HG03196 (cell line): ENCODE results near the gene INTS3.
A peak's percentile ranks its signal among the peaks of the same experiment; 100 is the strongest.
"Not testable (repeated sequence)": the region's sequence is repeated elsewhere in the genome, so short reads cannot be mapped to it uniquely, and the experiment has no call there.

Experiments used
- ATAC-seq: cut with Tn5 transposase; IDR thresholded peaks from one replicate; pipeline ENCODE4 v1.9.1; 2021; ENCODE audit not compliant: unreplicated experiment

INTS3 gene

DNA sequence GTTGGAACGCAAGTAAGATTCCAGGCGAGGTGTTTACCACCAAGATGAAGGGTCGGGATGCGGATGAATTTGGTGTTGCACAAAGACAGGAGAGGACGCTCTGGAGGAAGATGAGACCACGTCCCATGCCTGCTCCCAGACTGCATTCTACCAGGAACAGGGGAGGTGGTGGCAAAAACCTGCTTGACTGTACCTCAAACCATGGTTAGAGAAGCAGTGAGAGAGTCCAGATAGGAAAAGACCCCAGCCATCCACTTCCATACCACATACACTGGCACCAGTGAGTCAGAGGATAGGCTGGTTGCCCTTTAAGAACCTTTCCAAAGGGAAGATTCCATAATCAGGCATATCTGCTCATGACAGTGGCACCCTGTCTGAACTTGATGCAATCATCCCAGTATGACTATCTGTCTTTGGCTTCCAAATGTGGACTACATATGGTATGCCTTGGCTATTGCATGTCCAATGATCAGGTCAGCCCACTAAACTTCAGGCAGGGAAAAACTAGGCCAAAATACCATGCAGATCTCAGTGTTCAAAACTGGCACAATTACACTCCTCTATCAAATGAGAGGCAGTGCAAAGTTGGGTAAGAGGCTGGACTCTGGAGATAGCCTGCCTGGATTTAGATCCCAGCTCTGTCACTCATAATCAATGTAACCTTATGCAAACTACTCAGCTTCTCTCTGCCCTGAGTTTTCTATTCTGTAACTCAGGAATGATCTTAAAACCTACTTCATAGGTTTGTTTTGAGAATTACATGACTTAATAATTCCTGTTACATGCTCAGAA lies 28.7 kb upstream of the INTS3 start:
- no peak for ATAC-seq

DNA sequence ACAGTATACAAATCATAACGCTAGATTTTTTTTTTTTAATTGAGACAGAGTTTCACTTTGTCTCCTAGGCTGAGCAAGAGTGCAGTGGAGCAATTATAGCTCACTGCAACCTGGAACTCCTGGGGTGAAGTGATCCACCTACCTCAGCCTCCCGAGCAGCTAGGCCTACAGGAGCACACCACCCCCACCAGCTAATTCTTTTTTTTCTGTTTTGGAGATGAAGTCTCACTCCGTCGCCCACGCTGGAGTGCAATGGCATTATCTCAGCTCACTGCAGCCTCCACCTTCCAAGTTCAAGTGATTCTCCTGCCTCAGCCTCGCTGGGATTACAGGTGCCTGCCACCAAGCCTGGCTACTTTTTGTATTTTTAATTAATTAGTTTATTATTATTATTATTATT lies 28.1 kb upstream of the INTS3 start:
- no peak for ATAC-seq

DNA sequence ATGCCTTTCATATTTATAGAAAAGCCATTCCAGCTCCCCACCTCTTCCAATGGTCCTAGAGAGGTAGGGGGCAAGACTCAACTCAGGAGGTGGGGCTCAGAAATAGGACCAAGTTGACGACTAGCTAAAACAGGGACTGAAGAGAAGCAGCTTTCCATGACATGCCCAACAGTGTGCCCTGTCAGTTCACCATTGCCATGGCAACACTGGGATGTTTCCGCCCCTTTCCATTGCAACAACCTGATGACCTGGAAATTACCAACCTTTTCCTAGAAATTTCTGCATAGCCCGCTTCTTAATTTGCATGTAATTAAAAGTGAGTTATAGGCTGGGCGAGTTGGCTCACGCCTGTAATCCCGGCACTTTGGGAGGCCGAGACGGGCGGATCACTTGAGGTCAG lies 22.4 kb upstream of the INTS3 start:
- ATAC-seq = no peak

DNA sequence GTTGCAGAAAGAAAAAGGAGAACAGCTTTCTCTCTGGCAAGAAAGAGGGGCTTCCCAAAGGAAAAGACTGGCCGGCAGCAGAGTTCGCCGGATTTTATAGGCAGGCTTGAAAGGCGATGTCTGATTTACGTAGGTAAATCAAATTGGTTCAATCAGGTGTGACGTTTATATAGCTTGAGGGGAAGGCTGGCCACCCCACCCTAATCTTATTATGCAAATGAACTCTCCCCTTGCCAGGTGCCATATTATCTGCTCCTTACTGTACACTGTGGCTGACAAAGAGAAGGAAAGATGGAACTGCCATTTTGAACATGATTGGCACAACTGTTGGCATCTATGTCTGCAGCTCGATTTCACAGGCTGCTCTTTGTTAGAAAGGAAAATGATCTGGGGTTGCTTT lies 16.8 kb upstream of the INTS3 start:
- ATAC-seq = no peak

DNA sequence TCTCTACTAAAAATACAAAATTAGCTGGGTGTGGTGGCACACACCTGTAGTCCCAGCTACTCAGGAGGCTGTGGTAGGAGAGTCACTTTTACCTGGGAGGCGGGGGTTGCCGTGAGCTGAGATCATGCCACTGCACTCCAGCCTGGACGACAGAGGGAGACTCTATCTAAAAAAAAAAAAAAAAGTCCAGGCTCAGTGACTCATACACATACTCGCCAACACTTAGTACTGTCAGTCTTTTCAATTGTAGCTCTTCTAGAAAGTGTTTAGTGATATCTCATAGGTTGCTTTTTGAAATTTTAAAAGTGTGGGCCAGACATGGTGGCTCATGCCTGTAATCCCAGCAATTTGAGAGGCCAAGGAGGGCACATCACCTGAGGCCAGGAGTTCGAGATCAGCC lies 11.6 kb upstream of the INTS3 start:
- ATAC-seq = not testable (repeated sequence)

DNA sequence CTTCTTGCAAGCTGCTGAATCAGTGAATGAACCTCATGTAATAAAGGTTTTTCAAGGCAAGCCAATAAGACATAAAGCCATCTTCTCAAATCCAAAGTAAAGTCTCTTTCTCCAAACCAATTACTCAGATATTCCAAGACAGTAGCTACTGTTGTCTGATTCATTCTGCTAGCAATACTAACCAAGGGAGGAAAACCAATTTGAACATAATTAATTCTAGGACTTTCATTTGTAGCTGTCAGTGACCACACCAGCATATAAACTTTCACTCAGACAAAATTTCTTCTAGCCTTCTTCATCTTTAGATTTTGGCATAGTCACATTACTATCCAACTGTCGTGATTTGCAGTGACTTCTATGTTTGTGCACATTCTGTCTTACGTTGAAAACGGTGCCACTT lies 10.5 kb upstream of the INTS3 start:
- no peak for ATAC-seq

DNA sequence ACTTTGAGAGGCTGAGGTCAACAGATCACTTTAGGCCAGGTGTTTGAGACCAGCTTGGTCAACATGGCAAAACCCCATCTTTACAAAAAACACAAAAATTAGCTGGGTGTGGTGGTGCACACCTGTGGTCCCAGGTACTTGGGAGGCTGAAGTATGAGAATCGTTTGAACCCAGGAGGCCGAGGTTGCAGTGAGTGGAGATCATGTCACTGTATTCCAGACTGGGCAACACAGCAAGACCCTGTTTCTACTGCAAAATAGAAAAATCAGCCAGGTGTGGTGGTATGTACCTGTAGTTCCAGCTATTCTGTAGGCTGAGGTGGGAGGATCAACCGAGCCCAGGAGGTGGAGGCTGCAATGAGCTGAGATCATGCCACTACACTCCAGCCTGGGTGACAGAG lies 4.2 kb upstream of the INTS3 start:
- ATAC-seq = no peak

DNA sequence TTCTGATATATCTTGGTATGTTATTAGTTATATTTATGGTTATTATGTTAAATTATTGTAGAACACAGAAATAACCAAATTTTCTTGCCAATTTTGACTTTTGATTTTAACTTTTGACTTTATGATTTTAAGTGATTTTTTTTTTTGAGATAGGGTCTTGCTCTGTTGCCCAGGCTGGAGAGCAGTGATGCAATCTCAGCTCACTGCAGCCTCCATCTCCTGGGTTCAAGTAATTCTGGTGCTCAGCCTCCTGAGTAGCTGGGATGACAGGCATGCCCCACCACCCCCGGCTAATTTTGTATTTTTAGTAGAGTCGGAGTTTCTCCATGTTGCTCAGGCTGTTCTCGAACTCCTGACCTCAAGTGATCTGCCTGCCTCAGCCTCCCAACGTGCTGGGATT lies 3.2 kb upstream of the INTS3 start:
- not testable (repeated sequence) for ATAC-seq

DNA sequence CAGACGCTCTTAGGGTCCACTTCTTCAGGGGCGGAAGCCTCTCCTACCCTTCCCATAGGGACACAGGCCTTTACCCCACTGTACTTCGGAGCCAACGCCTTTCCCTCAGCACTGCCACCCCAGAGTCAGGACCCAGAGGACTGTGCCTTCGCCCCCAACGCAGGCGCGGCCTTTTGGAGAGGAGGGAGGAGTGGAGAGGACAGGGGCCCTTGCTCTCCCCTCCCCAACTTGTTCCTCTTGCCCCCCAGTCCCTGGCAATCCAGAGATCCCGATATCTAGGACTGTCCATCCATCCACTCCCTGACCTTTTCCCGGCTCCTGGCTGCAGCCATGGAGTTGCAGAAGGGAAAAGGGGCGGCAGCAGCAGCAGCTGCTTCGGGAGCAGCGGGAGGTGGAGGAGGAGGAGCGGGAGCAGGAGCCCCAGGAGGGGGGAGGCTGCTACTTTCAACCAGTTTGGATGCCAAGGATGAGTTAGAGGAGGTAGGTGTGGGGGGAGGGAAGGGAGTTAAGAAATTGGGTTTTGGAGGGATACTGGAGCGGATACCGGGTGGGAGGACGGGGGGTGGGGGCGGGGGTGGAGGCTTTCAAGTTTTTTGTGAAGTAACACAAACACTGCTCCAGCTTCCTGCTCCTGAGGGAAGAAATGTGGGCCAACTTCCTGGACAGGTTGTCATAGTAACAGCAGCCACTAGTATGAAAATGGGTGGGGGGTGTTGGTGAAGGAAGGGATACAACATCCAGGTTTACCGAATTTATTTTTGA lies 636 bp downstream of the INTS3 start:
- ATAC-seq = no peak

DNA sequence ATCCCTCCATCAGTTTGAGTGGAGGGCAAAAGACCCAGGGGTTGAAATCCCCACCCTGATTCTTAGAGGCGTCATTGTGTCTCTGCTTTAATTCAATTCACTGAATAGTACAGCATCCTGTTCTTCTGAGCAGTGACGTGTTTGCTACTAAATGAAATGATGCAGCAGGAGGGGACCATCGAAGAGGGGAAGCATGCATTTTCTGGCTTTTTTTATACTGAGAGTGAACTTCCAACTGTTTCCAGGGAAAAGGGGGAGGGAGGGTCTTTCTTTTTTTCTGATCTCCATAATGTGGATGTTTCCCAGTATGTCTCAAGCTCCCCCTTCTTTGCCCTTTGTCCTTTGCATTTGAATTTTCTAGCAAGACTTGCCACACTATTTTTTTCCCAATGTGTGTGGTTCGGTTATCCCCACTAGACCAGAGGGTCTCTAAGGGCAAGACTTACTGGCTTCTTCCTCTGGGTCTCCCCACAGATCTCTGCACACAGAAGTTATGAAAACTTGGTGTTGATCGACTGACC lies 2.7 kb downstream of the INTS3 start:
- no peak for ATAC-seq

DNA sequence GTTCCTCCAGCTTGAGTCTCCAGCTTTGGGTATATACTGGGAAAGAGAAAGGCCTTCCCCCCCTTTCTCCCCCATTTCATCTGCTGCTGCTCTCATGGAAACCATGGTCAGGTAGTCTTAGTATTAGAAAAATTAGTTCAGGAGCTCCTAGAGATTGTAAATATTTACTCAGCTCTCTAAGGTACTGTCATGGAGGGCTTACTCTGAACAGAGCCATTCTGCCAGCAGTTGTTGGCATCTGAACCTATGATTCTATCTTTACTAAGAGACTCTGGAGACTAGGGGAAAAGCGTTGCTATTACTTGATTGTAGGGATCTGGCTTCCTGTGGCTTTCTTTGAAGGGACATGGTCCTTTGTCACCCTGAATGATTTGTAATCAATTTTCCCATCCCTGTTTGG lies 6.1 kb downstream of the INTS3 start:
- ATAC-seq = no peak

DNA sequence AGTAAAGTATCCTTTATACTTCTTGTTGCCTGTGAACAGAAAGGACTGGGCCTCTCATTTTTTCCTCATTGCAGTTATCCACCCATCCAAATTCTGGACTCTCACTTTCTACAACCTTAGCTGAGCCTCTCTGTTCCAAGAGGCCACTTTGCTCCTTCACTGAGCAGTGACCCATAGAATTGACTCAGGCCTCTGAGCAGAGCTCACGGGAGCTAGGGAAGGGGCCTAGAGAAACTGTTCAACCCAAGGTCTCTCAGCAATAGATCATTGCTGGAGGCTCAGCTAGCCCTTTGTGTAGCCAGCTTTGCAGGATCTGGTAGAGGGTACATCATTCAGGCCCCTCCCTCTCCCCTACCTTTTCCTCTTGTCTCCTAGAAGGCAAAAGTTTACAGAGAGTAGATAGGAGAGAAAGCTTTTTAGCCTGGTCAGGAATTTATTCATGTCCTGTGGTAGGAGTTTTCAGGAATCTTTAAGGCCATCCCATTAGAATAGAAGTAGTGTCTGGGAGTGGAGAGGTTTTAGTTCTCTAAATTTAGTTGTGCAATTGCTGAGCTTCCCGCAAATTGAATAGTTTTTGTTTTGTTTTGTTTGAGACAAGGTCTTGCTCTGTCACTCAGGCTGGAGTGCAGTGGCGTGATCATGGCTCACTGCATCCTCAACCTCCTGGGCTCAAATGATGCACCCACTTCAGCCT lies 6.7 kb downstream of the INTS3 start:
- ATAC-seq = peak; percentile 37

DNA sequence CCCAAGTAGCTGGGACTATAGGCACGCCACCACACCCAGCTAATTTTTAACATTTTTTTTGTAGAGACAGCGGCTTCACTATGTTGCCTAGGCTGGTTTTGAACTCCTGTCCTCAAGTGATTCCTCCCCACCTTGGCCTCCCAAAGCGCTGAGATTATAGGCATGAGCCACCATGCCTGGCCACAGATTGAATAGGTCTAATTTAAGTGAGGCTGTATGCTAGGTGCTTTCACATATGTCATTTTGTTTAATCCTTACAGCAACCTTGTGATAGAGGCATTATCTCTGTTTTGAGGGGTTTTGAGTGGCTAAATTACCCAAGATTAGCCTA lies 7.2 kb downstream of the INTS3 start:
- ATAC-seq = no peak

DNA sequence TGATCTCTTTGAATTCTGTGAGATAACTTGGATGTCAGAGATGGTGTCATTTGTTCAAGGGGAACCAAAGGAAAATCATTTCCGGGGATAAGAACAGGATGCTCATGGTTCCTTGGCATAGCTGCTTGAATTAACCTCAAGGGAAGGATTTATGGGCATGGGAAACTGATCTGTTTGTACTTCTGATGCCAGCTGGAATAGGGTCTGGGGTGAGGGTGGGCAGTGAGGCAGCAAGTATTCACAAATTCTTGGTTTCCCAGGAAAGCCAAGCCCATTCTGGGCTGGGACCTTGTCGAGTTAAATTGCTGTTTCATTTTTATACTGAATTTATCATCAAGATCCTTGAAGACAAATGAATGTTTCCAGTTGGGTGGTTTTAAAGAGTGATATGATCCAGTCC lies 14.1 kb downstream of the INTS3 start:
- no peak for ATAC-seq

DNA sequence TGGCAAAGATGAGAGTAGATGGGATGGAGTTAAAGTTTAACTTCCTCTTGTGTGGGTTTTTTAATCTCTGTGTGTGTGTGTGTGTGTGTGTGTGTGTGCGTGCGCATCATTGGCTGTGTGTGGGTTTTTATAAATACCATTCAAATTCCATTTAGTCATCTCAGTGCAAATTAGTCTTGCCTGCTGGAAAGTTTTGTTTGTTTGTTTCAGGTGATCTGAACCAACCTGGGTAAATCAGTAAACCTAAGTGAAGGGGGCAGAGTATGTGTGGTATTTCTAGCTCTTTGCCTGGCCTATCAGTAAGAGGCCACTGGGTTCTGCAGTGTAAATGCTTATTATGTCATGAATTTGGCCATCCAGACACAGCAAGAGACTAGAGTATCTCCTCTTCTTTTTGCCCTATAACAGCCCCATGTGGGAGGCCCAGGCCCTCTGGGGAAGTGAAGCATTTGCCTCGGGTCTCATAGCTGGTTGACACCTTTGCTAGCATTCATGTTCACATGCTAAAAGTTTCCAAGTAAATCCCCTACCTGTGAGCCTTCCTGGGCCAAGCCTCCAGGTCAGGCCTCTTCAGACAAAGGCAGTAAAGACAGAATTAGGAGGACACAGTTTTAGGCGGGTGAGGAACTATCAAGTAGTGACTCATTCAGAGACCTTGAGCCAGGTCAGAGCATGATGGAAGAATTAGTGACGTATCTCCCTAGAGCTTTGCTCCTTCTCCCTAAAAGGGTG lies 14.7 kb downstream of the INTS3 start:
- ATAC-seq = peak; percentile 83

DNA sequence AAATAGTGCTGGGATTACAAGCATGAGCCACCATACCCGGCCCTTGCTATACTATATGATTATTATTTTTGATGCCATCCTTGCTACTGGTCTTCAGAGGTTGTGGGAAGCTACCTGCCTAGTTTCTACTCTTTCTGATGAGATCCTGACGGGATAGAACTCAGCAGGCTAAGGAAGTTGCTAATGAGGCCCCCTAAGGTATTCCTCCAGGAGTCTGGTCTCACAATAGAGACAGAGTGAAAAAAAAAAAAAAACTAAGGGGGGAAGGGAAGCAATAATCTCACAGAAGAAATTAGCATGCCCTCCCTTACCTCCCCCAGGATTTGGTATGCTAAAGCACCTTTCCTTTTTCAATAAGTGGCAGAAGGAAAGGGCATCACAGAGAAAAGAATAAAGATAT lies 17.6 kb downstream of the INTS3 start:
- ATAC-seq = no peak

DNA sequence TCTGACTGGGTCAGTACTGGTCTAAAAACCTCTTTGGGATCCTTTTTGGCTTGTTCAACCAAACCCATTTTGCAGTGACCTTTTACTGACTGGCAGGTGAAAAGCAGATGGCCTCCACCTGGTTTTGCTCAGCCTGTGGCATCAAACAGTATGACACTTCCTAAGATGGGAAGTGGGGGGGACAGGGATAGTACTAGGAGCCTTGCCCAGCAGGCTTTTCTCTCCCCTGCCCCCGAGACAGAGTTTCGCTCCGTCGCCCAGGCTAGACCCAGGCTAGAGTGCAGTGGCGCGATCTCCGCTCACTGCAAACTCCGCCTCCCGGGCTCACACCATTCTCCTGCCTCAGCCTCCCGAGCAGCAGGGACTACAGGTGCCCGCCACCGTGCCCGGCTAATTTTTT lies 18.3 kb downstream of the INTS3 start:
- no peak for ATAC-seq

DNA sequence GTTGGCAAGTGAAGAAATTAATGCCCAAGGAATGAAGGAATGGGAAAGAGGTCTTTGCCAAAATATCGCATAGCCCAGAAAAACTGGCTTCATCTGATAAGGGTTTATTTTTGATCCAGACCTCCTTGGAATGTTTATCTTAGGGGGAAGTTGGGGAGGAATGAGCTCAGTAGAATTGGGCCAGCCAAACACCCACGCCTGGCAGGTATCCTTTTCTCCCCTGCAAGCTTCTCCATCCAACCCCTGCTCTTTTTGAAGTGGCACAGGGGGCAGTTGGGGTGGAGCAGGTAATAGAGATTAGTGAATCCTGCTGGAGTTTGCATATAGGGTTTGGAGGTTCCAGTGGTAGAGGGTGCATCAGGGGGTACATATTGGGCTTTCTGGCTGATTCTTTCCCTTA lies 21.1 kb downstream of the INTS3 start:
- no peak for ATAC-seq

DNA sequence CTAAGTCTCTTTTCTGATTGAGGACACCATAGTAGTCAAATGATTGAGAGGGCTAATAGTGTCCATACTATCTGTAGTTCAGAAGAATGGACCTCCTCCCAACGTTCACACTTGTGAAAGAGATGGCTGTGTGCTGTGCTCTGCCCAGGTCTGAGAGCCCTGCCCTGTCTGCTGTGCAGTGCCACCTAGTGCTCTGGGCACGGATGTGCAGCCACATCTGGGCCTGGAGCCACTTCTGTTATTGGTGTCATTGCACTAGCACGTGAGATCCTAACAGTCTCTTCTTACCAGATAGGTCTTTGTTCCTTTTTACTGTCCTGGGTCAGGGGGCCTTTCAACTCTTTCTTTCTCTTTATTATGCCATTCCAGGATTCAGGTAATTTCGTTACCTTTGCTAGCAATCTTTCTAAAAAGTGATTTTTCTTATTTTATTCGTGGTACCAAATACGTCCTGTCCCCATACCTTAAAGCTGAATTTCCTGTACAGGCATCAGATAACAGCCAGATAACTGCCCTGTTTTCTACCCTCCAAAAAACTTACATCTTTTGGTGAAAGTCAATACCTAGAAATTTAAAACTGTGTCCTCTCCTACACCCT lies 21.7 kb downstream of the INTS3 start:
- ATAC-seq = peak; percentile 74

DNA sequence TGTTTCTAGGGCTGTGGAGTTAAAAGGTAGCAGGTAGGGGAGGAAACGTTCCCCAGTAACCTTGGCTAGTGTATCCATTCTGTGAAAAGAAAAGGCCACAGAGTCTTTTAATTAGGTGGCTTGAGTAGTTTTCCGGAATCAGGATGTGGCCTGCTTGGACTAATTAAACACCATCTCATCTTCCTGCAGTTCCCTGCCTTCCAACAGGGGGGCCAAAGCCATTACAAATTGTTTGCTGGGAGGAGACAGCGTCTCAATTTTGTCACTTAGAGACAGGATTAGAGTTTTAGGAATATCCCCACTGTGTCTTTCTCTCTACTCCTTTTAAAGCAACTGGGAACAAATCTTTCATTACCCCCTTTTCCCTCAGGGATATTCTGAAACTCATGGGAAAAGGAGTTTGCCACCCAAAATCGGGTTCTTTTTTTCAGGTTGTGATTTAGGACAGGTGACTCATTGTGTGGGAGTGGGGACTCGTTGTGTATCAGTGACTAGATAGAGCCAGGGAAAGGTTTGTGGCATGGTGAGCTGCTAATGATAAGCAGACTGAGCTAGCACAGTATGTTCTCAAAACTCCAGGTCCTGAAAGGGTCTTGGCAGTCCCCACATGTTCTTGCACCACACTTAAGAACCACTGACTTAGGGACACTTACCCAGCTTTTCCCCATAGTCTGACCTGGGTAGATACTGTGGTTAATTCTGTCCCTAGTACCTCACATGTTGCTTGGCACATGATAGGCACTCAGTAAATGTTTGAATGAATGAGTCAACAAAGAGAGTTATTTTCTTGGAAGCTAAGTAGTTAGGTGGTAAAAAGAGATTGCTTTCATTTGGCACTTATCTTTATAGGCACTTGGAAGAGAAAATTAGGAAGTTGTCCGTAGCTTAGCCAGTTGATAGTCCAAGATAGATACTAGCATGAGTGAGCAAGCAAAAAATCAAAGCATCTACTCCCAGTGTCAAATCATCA lies 22.5 kb downstream of the INTS3 start:
- no peak for ATAC-seq
